ENCODE data around the gene DLX1.
"Not testable (repeated sequence)": the region's sequence is repeated elsewhere in the genome, so short reads cannot be mapped to it uniquely, and the experiment has no call there.

Gene DLX1

GRCh38 chr2:172099472-172100079, 14.3 kb downstream of the DLX1 start:
- no peak for DNase-seq

GRCh38 chr2:172100080-172100934, 15.0 kb downstream of the DLX1 start:
- no peak for DNase-seq

- no peak for DNase-seq
Measured at GRCh38 chr2:172100935-172101820, 15.9 kb downstream of the DLX1 start.

GRCh38 chr2:172101821-172102390, 16.6 kb downstream of the DLX1 start:
- DNase-seq: peak; percentile 30

- DNase-seq: peak; percentile 90
Measured at GRCh38 chr2:172102391-172103359, 17.4 kb downstream of the DLX1 start, which contains the start of gene DLX2. DLX2 (minus strand) TSS chr2:172102900; CDS start chr2:172102538, 362 bp downstream.

- peak; percentile 82 for DNase-seq
Measured at GRCh38 chr2:172103471-172104272, 18.4 kb downstream of the DLX1 start.

GRCh38 chr2:172105471-172106107, 20.3 kb downstream of the DLX1 start:
- no peak for DNase-seq

- no peak for DNase-seq
Measured at GRCh38 chr2:172106108-172106961, 21.0 kb downstream of the DLX1 start.

GRCh38 chr2:172107690-172108586, 22.6 kb downstream of the DLX1 start:
- no peak for DNase-seq

- no peak for DNase-seq
Measured at GRCh38 chr2:172108587-172108930, 23.3 kb downstream of the DLX1 start.

- DNase-seq: no peak
Measured at GRCh38 chr2:172109256-172109987, 24.1 kb downstream of the DLX1 start.

- DNase-seq: no peak
Measured at GRCh38 chr2:172109988-172110811, 24.9 kb downstream of the DLX1 start.

- no peak for DNase-seq
Measured at GRCh38 chr2:172113617-172114016, 28.3 kb downstream of the DLX1 start.

- DNase-seq: not testable (repeated sequence)
Measured at GRCh38 chr2:172114176-172114575, 28.9 kb downstream of the DLX1 start.

GRCh38 chr2:172114579-172114978, 29.3 kb downstream of the DLX1 start:
- DNase-seq: no peak

GRCh38 chr2:172116107-172116506, 30.8 kb downstream of the DLX1 start:
- DNase-seq: no peak

- DNase-seq: no peak
Measured at GRCh38 chr2:172119089-172119488, 33.8 kb downstream of the DLX1 start.

Measured in RPMI8226 (cell line).